Activated B cell treated with CpG ODN at 0.5 μM for 24 hours (primary cell): Measurements from ENCODE around the gene CHCHD6. TPM values are rescaled to one million over a fixed set of nuclear protein-coding genes. Genes with fewer than 3 reads are reported as not detected.

Experiments used
- ATAC-seq: fragments of 200-7000 bp; cut with Tn5 transposase; one replicate; pipeline ENCODE4 v1.10.0; 2021; ENCODE audit warnings: low read depth, mild to moderate bottlenecking, moderate library complexity
- CTCF ChIA-PET: fragments of 350-600 bp; sonication (Branson Sonifier 250); formaldehyde crosslinking; loops from one replicate; lab custom pipeline; 2021; ENCODE audit warnings: antibody characterized with exemption; lab: Charles Lee
- POLR2A ChIA-PET: fragments of 350-600 bp; sonication (Branson Sonifier 250); formaldehyde crosslinking; loops from one replicate; lab custom pipeline; 2021; ENCODE audit warnings: antibody characterized with exemption; lab: Charles Lee
- DNase-seq: peaks from one replicate; pipeline ENCODE4 v3.0.0; 2022
- H3K27ac Mint-ChIP-seq: one replicate; pipeline ENCODE4 v1.8.0; 2020; ENCODE audit warnings: mixed read lengths
- H3K27me3 Mint-ChIP-seq: one replicate; pipeline ENCODE4 v1.8.0; 2021; ENCODE audit warnings: mixed read lengths
- H3K36me3 Mint-ChIP-seq: one replicate; pipeline ENCODE4 v1.8.0; 2021; ENCODE audit warnings: low read depth, mixed read lengths
- H3K4me1 Mint-ChIP-seq: one replicate; pipeline ENCODE4 v1.8.0; 2021; ENCODE audit warnings: mixed read lengths
- H3K4me3 Mint-ChIP-seq: one replicate; pipeline ENCODE4 v1.8.0; 2020; ENCODE audit warnings: mild to moderate bottlenecking, mixed read lengths
- H3K9me3 Mint-ChIP-seq: one replicate; pipeline ENCODE4 v1.8.0; 2020; ENCODE audit warnings: mixed read lengths
- intact Hi-C: fragments of 100-400 bp; cut with micrococcal nuclease; formaldehyde crosslinking; loops from one replicate; pipeline ENCODE4 v1.15.1; 2024
- total RNA-seq: library from RNA; stranded (reverse); gene quantifications from 2 replicates; pipeline ENCODE4 v1.2.3, GENCODE V29; 2022
- TF ChIP-seq, protein P1 (sequence below): fragments of 200-600 bp; IDR thresholded peaks from one replicate; pipeline ENCODE4 v1.8.0; 2022; ENCODE audit warnings: antibody characterized with exemption, mild to moderate bottlenecking

CHCHD6 gene
- total RNA-seq, 1 donor from 2014 or later, result 10.0 TPM

GRCh38 chr3:126765187-126766069 lies 61.4 kb downstream of the CHCHD6 start:
- Mint-ChIP-seq H3K27ac (no peak overlapping the region), H3K36me3 (peaks cover 12% of the 10 kb centered on the region), H3K4me3 (no peak overlapping the region), H3K9me3 (peaks cover 8% of the 10 kb centered on the region), H3K4me1 (no peaks in the 10 kb centered on the region), H3K27me3 (no peaks in the 10 kb centered on the region)
- TF ChIP-seq, protein P1, sequence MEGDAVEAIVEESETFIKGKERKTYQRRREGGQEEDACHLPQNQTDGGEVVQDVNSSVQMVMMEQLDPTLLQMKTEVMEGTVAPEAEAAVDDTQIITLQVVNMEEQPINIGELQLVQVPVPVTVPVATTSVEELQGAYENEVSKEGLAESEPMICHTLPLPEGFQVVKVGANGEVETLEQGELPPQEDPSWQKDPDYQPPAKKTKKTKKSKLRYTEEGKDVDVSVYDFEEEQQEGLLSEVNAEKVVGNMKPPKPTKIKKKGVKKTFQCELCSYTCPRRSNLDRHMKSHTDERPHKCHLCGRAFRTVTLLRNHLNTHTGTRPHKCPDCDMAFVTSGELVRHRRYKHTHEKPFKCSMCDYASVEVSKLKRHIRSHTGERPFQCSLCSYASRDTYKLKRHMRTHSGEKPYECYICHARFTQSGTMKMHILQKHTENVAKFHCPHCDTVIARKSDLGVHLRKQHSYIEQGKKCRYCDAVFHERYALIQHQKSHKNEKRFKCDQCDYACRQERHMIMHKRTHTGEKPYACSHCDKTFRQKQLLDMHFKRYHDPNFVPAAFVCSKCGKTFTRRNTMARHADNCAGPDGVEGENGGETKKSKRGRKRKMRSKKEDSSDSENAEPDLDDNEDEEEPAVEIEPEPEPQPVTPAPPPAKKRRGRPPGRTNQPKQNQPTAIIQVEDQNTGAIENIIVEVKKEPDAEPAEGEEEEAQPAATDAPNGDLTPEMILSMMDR, result no peak
- DNase-seq (no peak), ATAC-seq (no peak)
- ChIA-PET POLR2A (no interaction called here), CTCF (no interaction called here)
- intact Hi-C loops, result no loop called here

GRCh38 chr3:126766653-126767052 lies 62.6 kb downstream of the CHCHD6 start:
- H3K4me1 Mint-ChIP-seq, result no peaks in the 10 kb centered on the region
- ATAC-seq (no peak), DNase-seq (no peak)
- no peaks in the 10 kb centered on the region for H3K27me3 Mint-ChIP-seq
- POLR2A ChIA-PET, result no interaction called here
- CTCF ChIA-PET, result no interaction called here
- H3K27ac Mint-ChIP-seq, result no peak overlapping the region
- TF ChIP-seq, protein P1, result no peak
- H3K4me3 Mint-ChIP-seq, result no peak overlapping the region
- H3K9me3 Mint-ChIP-seq, result peaks cover 10% of the 10 kb centered on the region
- intact Hi-C loops, result no loop called here
- peaks cover 13% of the 10 kb centered on the region for H3K36me3 Mint-ChIP-seq

DNA sequence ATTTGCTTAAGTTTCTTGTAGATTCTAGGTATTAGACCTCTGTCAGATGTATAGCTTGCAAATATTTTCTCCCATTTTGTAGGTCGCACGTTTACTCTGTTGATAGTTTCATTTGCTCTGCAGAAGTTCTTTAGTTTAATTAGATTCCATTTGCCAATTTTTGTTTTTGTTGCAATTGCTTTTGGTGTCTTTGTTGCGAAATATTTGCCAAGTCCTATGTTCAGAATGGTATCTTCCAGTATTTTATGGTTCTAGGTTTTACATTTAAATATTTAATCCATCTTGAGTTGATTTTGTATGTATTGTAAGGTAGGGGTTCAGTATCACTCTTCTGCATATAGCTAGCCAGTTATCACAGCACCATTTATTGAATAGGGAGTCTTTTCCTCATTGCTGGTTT lies 64.9 kb downstream of the CHCHD6 start:
- intact Hi-C loops, result no loop called here
- peaks cover 17% of the 10 kb centered on the region for H3K36me3 Mint-ChIP-seq
- H3K4me3 Mint-ChIP-seq, result no peak overlapping the region
- H3K9me3 Mint-ChIP-seq, result peaks cover 22% of the 10 kb centered on the region
- ATAC-seq (no peak), DNase-seq (no peak)
- no peak overlapping the region for H3K27ac Mint-ChIP-seq
- no peaks in the 10 kb centered on the region for H3K27me3 Mint-ChIP-seq
- no peaks in the 10 kb centered on the region for H3K4me1 Mint-ChIP-seq
- TF ChIP-seq, protein P1, result no peak
- ChIA-PET POLR2A (no interaction called here), CTCF (no interaction called here)

GRCh38 chr3:126770096-126770495 lies 66.1 kb downstream of the CHCHD6 start:
- Mint-ChIP-seq H3K36me3 (peaks cover 17% of the 10 kb centered on the region), H3K27me3 (no peaks in the 10 kb centered on the region), H3K9me3 (peaks cover 22% of the 10 kb centered on the region), H3K4me1 (no peaks in the 10 kb centered on the region), H3K27ac (no peak overlapping the region), H3K4me3 (no peak overlapping the region)
- ATAC-seq, result no peak
- intact Hi-C loops, result no loop called here
- no peak for DNase-seq
- POLR2A ChIA-PET, result no interaction called here
- CTCF ChIA-PET, result no interaction called here
- TF ChIP-seq, protein P1, result no peak

DNA sequence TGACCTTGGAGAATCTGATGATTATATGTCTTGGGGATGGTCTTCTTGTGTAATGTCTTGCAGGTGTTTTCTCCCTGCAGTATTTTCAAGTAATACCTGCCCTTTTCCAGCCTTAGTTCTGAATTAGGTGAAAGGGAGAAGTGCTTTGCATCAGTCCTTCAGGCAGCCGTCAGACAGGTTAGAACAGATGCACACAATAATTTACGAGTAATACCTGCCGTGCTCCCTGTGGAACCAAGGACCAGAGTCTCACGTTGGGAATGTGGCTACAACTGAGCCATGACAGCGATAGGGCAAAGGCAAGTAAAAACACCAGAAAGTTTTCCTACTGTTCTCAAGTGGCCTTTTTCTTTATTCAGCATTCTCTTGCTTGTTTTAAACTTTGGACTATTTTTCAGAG lies 69.1 kb downstream of the CHCHD6 start:
- ATAC-seq (no peak), DNase-seq (no peak)
- Mint-ChIP-seq H3K4me3 (no peak overlapping the region), H3K4me1 (peaks cover 17% of the 10 kb centered on the region), H3K36me3 (peaks cover 7% of the 10 kb centered on the region), H3K9me3 (peaks cover 18% of the 10 kb centered on the region), H3K27me3 (no peaks in the 10 kb centered on the region), H3K27ac (no peak overlapping the region)
- TF ChIP-seq, protein P1, result no peak
- POLR2A ChIA-PET, result no interaction called here
- CTCF ChIA-PET, result no interaction called here
- intact Hi-C loops, result no loop called here
